Stimulated activated naive CD8-positive, alpha-beta T cell treated with anti-CD3 and anti-CD28 coated beads, Interleukin-15, amount 100 ng/mL, for 72 hours (primary cell): Measurements from ENCODE around the gene ABHD13.
"Not testable (repeated sequence)": the region's sequence is repeated elsewhere in the genome, so short reads cannot be mapped to it uniquely, and the experiment has no call there.

Experiments used
- ATAC-seq: fragments of 150-1000 bp; cut with Tn5 transposase; 2 replicates; pipeline ENCODE4 v1.10.0; 2021; ENCODE audit warnings: mild to moderate bottlenecking, moderate library complexity
- DNase-seq, 2 donors: peaks; one replicate each; pipeline ENCODE4 v3.0.0; 2021 to 2022
- H3K27ac Mint-ChIP-seq, 2 donors: one replicate each; pipeline ENCODE4 v1.8.0; 2022; ENCODE audit warnings: mild to moderate bottlenecking in 2 of 2, mixed read lengths in 2 of 2, moderate library complexity in 2 of 2
- H3K27me3 Mint-ChIP-seq: one replicate; pipeline ENCODE4 v1.8.0; 2022; ENCODE audit warnings: mixed read lengths
- H3K4me1 Mint-ChIP-seq: one replicate; pipeline ENCODE4 v1.8.0; 2022; ENCODE audit warnings: mild to moderate bottlenecking, mixed read lengths
- H3K4me3 Mint-ChIP-seq, 2 donors: one replicate each; pipeline ENCODE4 v1.8.0; 2022; ENCODE audit warnings: mild to moderate bottlenecking in 2 of 2, mixed read lengths in 2 of 2, moderate library complexity in 1 of 2
- H3K9me3 Mint-ChIP-seq, 2 donors: one replicate each; pipeline ENCODE4 v1.8.0; 2022; ENCODE audit warnings: mixed read lengths in 2 of 2

Gene ABHD13

DNA sequence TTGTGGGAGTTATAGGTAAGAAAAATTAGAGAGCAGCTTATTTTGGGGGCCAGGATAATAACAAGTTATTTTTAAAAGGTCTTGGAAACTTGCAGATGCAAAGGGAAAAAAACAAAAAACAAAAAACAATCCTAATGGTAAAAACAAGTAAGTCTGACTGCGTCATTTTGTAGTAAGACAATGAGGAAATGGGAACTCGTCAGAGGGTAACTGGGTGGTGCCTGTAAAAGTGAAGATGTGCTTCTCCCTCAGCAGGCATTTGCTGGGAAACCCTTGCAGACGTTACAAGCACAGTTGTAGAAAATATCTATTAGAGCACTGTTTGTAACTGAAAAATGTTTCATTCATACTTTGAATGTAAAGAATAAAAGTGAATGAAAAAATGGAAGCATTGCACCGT is 49.2 kb downstream of the ABHD13 start:
- Mint-ChIP-seq H3K27ac (no peak overlapping the region), H3K27me3 (no peaks in the 10 kb centered on the region), H3K4me1 (peaks cover 36% of the 10 kb centered on the region), H3K4me3 (no peak overlapping the region), H3K9me3 (no peaks in the 10 kb centered on the region)
- no peak for DNase-seq
- no peak for ATAC-seq

- H3K4me3 Mint-ChIP-seq, DNase-seq, ATAC-seq, H3K27ac Mint-ChIP-seq, H3K9me3 Mint-ChIP-seq, H3K27me3 Mint-ChIP-seq: not testable (repeated sequence)
- peaks cover 36% of the 10 kb centered on the region for H3K4me1 Mint-ChIP-seq
These were observed 49.7 kb downstream of the ABHD13 start for GRCh38 chr13:108267855-108268254.

GRCh38 chr13:108268466-108269112 is 50.4 kb downstream of the ABHD13 start:
- Mint-ChIP-seq H3K27me3 (no peaks in the 10 kb centered on the region), H3K9me3 (no peaks in the 10 kb centered on the region), H3K4me1 (peaks cover 36% of the 10 kb centered on the region), H3K27ac (no peak overlapping the region), H3K4me3 (no peak overlapping the region)
- DNase-seq, result peak in 1 of 2 donors; percentile 9
- peak; percentile 41 for ATAC-seq

- H3K4me3 Mint-ChIP-seq, result peak within 1 kb of the TSS; percentile 85 to 86
- H3K27me3 Mint-ChIP-seq, result no peaks in the 10 kb centered on the region
- peak; percentile 87 for ATAC-seq
- H3K27ac Mint-ChIP-seq, result peak within 1 kb of the TSS; percentile 88 to 94
- DNase-seq, result peak; percentile 52 to 67
- H3K9me3 Mint-ChIP-seq, result no peaks in the 10 kb centered on the region
- H3K4me1 Mint-ChIP-seq, result peaks cover 36% of the 10 kb centered on the region
These were observed 51.6 kb downstream of the ABHD13 start, which contains the start of gene TNFSF13B for GRCh38 chr13:108269601-108270328. Gene TNFSF13B, plus strand, starts transcription at chr13:108269718. Its CDS starts 178 bp downstream, at chr13:108269896.

- ATAC-seq (peak; percentile 19), DNase-seq (no peak)
- peak overlapping the region; percentile 88 to 94 for H3K27ac Mint-ChIP-seq
- no peaks in the 10 kb centered on the region for H3K9me3 Mint-ChIP-seq
- peak overlapping the region; percentile 85 to 86 for H3K4me3 Mint-ChIP-seq
- H3K27me3 Mint-ChIP-seq, result no peaks in the 10 kb centered on the region
- H3K4me1 Mint-ChIP-seq, result peaks cover 36% of the 10 kb centered on the region
These were observed 52.2 kb downstream of the ABHD13 start for GRCh38 chr13:108270442-108270841.

GRCh38 chr13:108272333-108272732 is 54.1 kb downstream of the ABHD13 start:
- DNase-seq (no peak), ATAC-seq (no peak)
- Mint-ChIP-seq H3K9me3 (no peaks in the 10 kb centered on the region), H3K27me3 (no peaks in the 10 kb centered on the region), H3K27ac (no peak overlapping the region), H3K4me1 (peaks cover 20% of the 10 kb centered on the region), H3K4me3 (no peak overlapping the region)

DNA sequence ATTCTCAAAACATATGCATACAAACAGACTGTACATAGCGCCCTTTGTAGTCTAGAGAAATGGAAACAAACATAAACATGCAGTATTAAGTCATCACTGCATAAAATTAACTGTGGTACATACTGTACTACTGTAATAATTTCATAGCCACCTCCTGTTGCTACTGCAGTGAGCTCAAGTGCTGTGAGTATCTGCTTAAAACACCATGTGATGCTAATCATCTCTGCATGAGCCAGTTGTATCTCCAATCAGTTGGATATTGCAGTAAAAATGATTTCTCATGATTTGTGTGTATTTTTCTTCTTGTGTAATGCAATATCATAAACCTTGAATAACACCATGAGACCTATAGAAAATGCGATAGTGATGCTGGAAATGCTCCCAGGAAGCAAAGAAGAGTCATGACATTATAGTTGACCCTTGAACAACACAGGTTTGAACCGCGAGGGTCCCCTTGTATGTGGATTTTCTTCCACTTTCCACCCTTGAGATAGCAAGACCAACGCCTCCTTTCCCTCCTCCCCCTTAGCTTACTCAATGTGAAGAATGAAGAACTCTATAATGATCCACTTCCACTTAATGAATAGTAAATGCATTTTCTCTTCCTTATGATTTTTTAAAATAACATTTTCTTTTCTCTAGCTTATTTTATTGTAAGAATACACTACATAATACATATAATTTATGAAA is 55.4 kb downstream of the ABHD13 start:
- H3K4me3 Mint-ChIP-seq, result no peak overlapping the region
- ATAC-seq, result no peak
- H3K27me3 Mint-ChIP-seq, result no peaks in the 10 kb centered on the region
- no peak for DNase-seq
- peaks cover 20% of the 10 kb centered on the region for H3K4me1 Mint-ChIP-seq
- no peaks in the 10 kb centered on the region for H3K9me3 Mint-ChIP-seq
- no peak overlapping the region for H3K27ac Mint-ChIP-seq

- H3K9me3 Mint-ChIP-seq, result no peaks in the 10 kb centered on the region
- H3K27me3 Mint-ChIP-seq, result no peaks in the 10 kb centered on the region
- H3K4me1 Mint-ChIP-seq, result peaks cover 13% of the 10 kb centered on the region
- no peak for ATAC-seq
- no peak for DNase-seq
- no peak overlapping the region for H3K27ac Mint-ChIP-seq
- H3K4me3 Mint-ChIP-seq, result no peak overlapping the region
These were observed 56.5 kb downstream of the ABHD13 start for GRCh38 chr13:108274718-108275117.

DNA sequence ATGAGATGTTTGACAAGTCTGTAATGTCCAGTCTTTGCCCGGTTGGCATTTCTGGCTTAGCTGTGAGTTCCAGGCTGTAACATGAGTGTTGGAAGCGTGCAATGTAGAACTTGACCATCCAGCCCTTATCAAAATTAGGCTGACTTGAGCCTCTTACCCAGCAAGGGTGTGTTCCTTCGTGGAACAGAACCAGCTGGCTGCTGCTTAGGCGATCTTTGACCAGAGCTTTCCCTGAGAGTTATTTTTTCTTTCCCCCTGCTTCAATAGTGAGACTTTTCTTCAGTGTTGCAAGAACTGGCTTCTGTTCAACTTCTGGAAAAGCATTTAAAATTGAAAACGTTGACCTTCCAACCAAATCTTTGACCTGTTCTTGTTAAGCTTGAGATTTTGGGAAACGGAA is 57.9 kb downstream of the ABHD13 start:
- no peak for DNase-seq
- Mint-ChIP-seq H3K4me1 (peaks cover under 1% of the 10 kb centered on the region), H3K27me3 (no peaks in the 10 kb centered on the region), H3K9me3 (no peaks in the 10 kb centered on the region), H3K27ac (no peak overlapping the region), H3K4me3 (no peak overlapping the region)
- no peak for ATAC-seq

DNA sequence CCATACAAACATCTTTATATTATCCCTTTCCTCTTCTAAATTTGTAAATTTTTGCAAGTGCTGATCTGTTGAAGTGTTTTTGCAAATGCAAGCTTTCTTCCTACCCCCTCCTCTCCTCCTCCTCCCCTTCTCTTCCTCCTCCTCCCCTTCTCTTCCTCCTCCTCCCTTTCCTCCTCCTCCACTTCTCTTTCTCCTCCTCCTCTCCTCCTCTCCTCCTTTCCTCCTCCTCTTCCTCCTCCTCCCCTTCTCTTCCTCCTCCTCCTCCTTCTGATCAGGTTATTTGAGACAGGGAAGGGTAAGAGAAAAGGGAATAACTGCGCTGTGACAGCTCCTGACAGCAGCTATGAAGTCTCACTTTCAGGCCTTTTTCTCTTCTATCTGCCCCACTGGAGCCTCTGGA is 60.3 kb downstream of the ABHD13 start:
- no peak for DNase-seq
- no peak overlapping the region for H3K4me3 Mint-ChIP-seq
- no peak overlapping the region for H3K27ac Mint-ChIP-seq
- no peak for ATAC-seq
- no peaks in the 10 kb centered on the region for H3K9me3 Mint-ChIP-seq
- no peaks in the 10 kb centered on the region for H3K27me3 Mint-ChIP-seq
- H3K4me1 Mint-ChIP-seq, result no peaks in the 10 kb centered on the region

GRCh38 chr13:108281901-108282300 is 63.7 kb downstream of the ABHD13 start:
- Mint-ChIP-seq H3K27ac (no peak overlapping the region), H3K9me3 (no peaks in the 10 kb centered on the region), H3K27me3 (no peaks in the 10 kb centered on the region), H3K4me3 (no peak overlapping the region), H3K4me1 (no peaks in the 10 kb centered on the region)
- no peak for DNase-seq
- ATAC-seq, result no peak

DNA sequence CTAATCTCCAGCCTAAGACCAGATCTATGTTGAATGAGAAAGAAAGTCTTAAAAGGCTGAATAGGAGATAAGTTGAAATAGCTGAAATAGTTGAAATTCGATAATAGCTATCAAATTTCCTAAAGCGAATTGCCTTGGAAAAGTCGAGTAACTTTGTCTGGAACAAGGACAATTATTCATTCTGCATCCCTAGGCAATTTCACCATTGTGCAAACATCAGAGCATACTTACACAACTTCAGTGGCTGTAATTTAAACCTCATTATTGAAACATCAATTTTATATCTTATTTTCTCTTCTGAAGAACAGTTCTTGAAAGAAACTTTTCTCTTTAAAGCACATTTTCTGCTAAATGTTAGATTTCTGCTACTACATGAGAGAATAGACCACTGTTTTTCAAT is 64.9 kb downstream of the ABHD13 start:
- no peaks in the 10 kb centered on the region for H3K4me1 Mint-ChIP-seq
- no peak for DNase-seq
- H3K27ac Mint-ChIP-seq, result no peak overlapping the region
- ATAC-seq, result no peak
- no peaks in the 10 kb centered on the region for H3K27me3 Mint-ChIP-seq
- H3K9me3 Mint-ChIP-seq, result no peaks in the 10 kb centered on the region
- H3K4me3 Mint-ChIP-seq, result no peak overlapping the region
